ENCODE data around the gene SCUBE3. TPM values are rescaled to one million over a fixed set of nuclear protein-coding genes. Genes with fewer than 3 reads are reported as not detected.

SCUBE3 gene
- total and polyA plus RNA-seq, 9 of the 15 experiments (the other 6 are each of a cell fraction or from before 2014, with no cell fraction given), result 0.01 to 0.11 TPM; not detected in 7

DNA sequence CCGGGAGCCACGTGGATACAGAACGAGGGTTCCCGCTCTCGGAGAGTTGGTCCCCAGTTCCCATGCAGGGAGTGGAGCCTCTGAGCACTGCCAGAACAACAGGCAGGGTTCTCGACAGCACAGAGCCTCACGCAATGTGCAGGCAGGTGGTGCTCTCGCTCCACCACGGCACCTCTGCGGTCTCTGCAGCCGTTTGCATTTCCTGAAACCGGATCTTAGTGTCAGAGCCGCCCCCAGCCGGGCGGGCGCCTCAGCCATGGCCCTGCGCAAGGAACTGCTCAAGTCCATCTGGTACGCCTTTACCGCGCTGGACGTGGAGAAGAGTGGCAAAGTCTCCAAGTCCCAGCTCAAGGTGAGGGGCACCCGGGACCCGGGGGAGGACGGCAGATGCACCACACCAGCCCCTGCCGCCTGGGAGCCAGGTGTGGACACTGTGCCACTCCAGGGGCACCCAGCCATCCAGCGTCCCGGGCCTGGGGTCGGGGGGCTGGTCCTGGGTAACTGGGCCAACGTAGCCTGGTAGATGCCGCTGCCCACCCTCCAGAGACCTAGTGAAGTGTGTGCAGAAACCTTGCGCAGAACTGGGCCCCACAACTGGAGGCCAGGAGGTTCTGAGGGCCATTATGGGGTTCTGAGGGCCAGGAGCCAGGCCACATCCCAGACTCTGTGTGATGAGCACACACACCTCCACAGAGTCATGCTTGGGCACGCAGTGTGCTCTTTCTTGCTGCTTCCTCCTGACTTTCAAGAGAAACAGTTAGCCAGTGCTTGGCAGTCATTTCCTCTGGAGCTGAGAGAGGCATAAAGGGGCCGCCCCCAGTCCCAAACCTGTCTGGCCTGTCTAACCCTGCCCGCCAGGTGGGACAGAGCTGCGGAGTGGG lies 84.1 kb downstream of the SCUBE3 start, which contains the start of gene DEF6 (continued):
- no peak; the same call in 1 of the 2 replicates for TF ChIP-seq ZNF644 (tag; IDR thresholded peaks at IDR 0.05; ENCODE audit: low read depth)
- TF ChIP-seq TRIM24 (IDR thresholded peaks at IDR 0.05), result no peak
- no peak for TF ChIP-seq RBM17 (IDR thresholded peaks at IDR 0.05; ENCODE audit: borderline replicate concordance, low read depth, low read length)
- no peak for TF ChIP-seq WHSC1 (IDR thresholded peaks at IDR 0.05; ENCODE audit: low read length)
- TF ChIP-seq, protein P1, sequence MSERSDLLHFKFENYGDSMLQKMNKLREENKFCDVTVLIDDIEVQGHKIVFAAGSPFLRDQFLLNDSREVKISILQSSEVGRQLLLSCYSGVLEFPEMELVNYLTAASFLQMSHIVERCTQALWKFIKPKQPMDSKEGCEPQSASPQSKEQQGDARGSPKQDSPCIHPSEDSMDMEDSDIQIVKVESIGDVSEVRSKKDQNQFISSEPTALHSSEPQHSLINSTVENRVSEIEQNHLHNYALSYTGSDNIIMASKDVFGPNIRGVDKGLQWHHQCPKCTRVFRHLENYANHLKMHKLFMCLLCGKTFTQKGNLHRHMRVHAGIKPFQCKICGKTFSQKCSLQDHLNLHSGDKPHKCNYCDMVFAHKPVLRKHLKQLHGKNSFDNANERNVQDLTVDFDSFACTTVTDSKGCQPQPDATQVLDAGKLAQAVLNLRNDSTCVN (CRISPR knock-in tag; IDR thresholded peaks at IDR 0.05), result no peak
- no peak for TF ChIP-seq ZC3H4 (CRISPR knock-in tag; IDR thresholded peaks at IDR 0.05; ENCODE audit: borderline replicate concordance)
- TF ChIP-seq DNMT1 (IDR thresholded peaks at IDR 0.05), result no peak
- no peak for TF ChIP-seq TAL1 (IDR thresholded peaks at IDR 0.05)
- TF ChIP-seq, protein P2, sequence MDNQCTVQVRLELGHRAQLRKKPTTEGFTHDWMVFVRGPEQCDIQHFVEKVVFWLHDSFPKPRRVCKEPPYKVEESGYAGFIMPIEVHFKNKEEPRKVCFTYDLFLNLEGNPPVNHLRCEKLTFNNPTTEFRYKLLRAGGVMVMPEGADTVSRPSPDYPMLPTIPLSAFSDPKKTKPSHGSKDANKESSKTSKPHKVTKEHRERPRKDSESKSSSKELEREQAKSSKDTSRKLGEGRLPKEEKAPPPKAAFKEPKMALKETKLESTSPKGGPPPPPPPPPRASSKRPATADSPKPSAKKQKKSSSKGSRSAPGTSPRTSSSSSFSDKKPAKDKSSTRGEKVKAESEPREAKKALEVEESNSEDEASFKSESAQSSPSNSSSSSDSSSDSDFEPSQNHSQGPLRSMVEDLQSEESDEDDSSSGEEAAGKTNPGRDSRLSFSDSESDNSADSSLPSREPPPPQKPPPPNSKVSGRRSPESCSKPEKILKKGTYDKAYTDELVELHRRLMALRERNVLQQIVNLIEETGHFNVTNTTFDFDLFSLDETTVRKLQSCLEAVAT (IDR thresholded peaks at IDR 0.05), result peak in 1 of 2 experiments; percentile 82; a peak in 2 of 4 replicates
- peak; percentile 100 for TF ChIP-seq SMC3 (conservative IDR thresholded peaks at IDR 0.05; ENCODE audit: insufficient read depth, low read depth, low read length)
- TF ChIP-seq, protein P3, sequence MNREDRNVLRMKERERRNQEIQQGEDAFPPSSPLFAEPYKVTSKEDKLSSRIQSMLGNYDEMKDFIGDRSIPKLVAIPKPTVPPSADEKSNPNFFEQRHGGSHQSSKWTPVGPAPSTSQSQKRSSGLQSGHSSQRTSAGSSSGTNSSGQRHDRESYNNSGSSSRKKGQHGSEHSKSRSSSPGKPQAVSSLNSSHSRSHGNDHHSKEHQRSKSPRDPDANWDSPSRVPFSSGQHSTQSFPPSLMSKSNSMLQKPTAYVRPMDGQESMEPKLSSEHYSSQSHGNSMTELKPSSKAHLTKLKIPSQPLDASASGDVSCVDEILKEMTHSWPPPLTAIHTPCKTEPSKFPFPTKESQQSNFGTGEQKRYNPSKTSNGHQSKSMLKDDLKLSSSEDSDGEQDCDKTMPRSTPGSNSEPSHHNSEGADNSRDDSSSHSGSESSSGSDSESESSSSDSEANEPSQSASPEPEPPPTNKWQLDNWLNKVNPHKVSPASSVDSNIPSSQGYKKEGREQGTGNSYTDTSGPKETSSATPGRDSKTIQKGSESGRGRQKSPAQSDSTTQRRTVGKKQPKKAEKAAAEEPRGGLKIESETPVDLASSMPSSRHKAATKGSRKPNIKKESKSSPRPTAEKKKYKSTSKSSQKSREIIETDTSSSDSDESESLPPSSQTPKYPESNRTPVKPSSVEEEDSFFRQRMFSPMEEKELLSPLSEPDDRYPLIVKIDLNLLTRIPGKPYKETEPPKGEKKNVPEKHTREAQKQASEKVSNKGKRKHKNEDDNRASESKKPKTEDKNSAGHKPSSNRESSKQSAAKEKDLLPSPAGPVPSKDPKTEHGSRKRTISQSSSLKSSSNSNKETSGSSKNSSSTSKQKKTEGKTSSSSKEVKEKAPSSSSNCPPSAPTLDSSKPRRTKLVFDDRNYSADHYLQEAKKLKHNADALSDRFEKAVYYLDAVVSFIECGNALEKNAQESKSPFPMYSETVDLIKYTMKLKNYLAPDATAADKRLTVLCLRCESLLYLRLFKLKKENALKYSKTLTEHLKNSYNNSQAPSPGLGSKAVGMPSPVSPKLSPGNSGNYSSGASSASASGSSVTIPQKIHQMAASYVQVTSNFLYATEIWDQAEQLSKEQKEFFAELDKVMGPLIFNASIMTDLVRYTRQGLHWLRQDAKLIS (CRISPR knock-in tag; IDR thresholded peaks at IDR 0.05), result no peak
- no peak for TF ChIP-seq SAFB (IDR thresholded peaks at IDR 0.05; ENCODE audit: borderline replicate concordance, low read depth, low read length)
- TF ChIP-seq HMG20B (CRISPR knock-in tag; IDR thresholded peaks at IDR 0.05), result no peak
- no peak for TF ChIP-seq ZNF584 (CRISPR knock-in tag; IDR thresholded peaks at IDR 0.05; ENCODE audit: low read depth)
- TF ChIP-seq MAFK (IDR thresholded peaks at IDR 0.05; ENCODE audit: low read length), result peak; percentile 55
- TF ChIP-seq CEBPG (CRISPR knock-in tag; IDR thresholded peaks at IDR 0.05), result no peak; the same call in 1 of the 2 replicates
- TF ChIP-seq CEBPG (tag; conservative IDR thresholded peaks at IDR 0.05 in 1 of 2, IDR thresholded peaks at IDR 0.05 in 1 of 2), result no peak
- TF ChIP-seq RBM22 (IDR thresholded peaks at IDR 0.05; ENCODE audit: low read depth, low read length, poor library complexity, severe bottlenecking), result peak; percentile 57
- peak; percentile 22 to 81; a peak in 3 of 4 replicates for TF ChIP-seq RCOR1 (IDR thresholded peaks at IDR 0.05; ENCODE audit: borderline replicate concordance in 1 of 2, low read depth in 2 of 2, low read length in 2 of 2)
- TF ChIP-seq, protein P4, sequence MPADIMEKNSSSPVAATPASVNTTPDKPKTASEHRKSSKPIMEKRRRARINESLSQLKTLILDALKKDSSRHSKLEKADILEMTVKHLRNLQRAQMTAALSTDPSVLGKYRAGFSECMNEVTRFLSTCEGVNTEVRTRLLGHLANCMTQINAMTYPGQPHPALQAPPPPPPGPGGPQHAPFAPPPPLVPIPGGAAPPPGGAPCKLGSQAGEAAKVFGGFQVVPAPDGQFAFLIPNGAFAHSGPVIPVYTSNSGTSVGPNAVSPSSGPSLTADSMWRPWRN (IDR thresholded peaks at IDR 0.05; ENCODE audit: low read depth), result no peak
